Neural cell (in vitro differentiated cells): ENCODE measurements around the gene CXorf38. TPM values are rescaled to one million over a fixed set of nuclear protein-coding genes. Genes with fewer than 3 reads are reported as not detected.

Experiments used
- H2AFZ ChIP-seq: fragments of 200-600, 300-800 bp; sonication (generic), shearing (Covaris generic); 2 replicates; pipeline ENCODE4 v1.6.0; 2014; ENCODE audit warnings: low read depth, mild to moderate bottlenecking, antibody characterized with exemption, low read length, moderate library complexity
- H3F3A ChIP-seq: fragments of 200-600 bp; shearing (Covaris generic); 2 replicates; pipeline ENCODE4 v1.6.1; 2016; ENCODE audit warnings: mild to moderate bottlenecking, moderate library complexity, mixed read lengths, antibody characterized with exemption, low read length; ENCODE audit not compliant: insufficient read depth, poor library complexity, severe bottlenecking
- H3K27ac ChIP-seq: fragments of 200-600, 300-800 bp; sonication (generic), shearing (Covaris generic); 2 replicates; pipeline ENCODE4 v1.5.1; 2014; ENCODE audit warnings: mild to moderate bottlenecking, low read length, moderate library complexity
- H3K27me3 ChIP-seq: fragments of 300-800, 200-600 bp; sonication (generic), shearing (Covaris generic); 2 replicates; pipeline ENCODE4 v1.6.0; 2014; ENCODE audit warnings: mild to moderate bottlenecking, low read depth, low read length, moderate library complexity; ENCODE audit not compliant: insufficient read depth
- H3K36me3 ChIP-seq: fragments of 300-800, 200-600 bp; sonication (generic), shearing (Covaris generic); 2 replicates; pipeline ENCODE4 v1.5.1; 2014; ENCODE audit warnings: mild to moderate bottlenecking, antibody characterized with exemption, low read length, moderate library complexity; ENCODE audit not compliant: insufficient read depth
- H3K4me2 ChIP-seq: fragments of 300-800, 200-600 bp; sonication (generic), shearing (Covaris generic); 2 replicates; pipeline ENCODE4 v1.6.0; 2014; ENCODE audit warnings: mild to moderate bottlenecking, low read length
- H3K4me3 ChIP-seq: fragments of 300-800, 200-600 bp; sonication (generic), shearing (Covaris generic); 2 replicates; pipeline ENCODE4 v1.5.1; 2014; ENCODE audit warnings: mild to moderate bottlenecking, low read length, moderate library complexity
- H3K79me2 ChIP-seq: fragments of 200-600 bp; shearing (Covaris generic); replicated peaks from 2 replicates; pipeline ENCODE4 v1.6.0; 2014; ENCODE audit warnings: mild to moderate bottlenecking, low read length, moderate library complexity; ENCODE audit not compliant: insufficient read depth
- H3K9ac ChIP-seq: fragments of 300-800, 200-600 bp; sonication (generic), shearing (Covaris generic); 2 replicates; pipeline ENCODE4 v1.6.1; 2016; ENCODE audit warnings: mild to moderate bottlenecking, low read length, mixed read lengths
- H3K9me2 ChIP-seq: fragments of 200-600 bp; shearing (Covaris generic); 2 replicates; pipeline ENCODE4 v1.6.1; 2016; ENCODE audit warnings: mild to moderate bottlenecking, low read length, mixed read lengths; ENCODE audit not compliant: insufficient read depth
- H3K9me3 ChIP-seq: fragments of 200-600, 300-800 bp; sonication (generic), shearing (Covaris generic); 2 replicates; pipeline ENCODE4 v1.6.1; 2016; ENCODE audit warnings: mild to moderate bottlenecking, mixed run types, low read length, moderate library complexity, mixed read lengths
- H4K20me1 ChIP-seq: fragments of 200-600 bp; shearing (Covaris generic); 2 replicates; pipeline ENCODE4 v1.6.1; 2016; ENCODE audit warnings: mild to moderate bottlenecking, mixed run types; ENCODE audit not compliant: insufficient read depth
- CTCF ChIP-seq: fragments of 450-650 bp; IDR thresholded peaks from 2 replicates; pipeline ENCODE4 v1.5.1; 2014; ENCODE audit warnings: antibody characterized with exemption, mild to moderate bottlenecking, moderate library complexity; ENCODE audit not compliant: poor library complexity, severe bottlenecking
- EP300 ChIP-seq: fragments of 450-650 bp; conservative IDR thresholded peaks from 2 replicates; pipeline ENCODE4 v1.6.1; 2014; ENCODE audit warnings: antibody characterized with exemption, mild to moderate bottlenecking, moderate library complexity; ENCODE audit not compliant: poor library complexity, severe bottlenecking
- EZH2 ChIP-seq: fragments of 200-600, 300-800 bp; shearing (Covaris generic), sonication (generic); IDR thresholded peaks from 2 replicates; pipeline ENCODE4 v1.6.1; 2014; ENCODE audit warnings: antibody characterized with exemption, low read length, borderline replicate concordance, mild to moderate bottlenecking; ENCODE audit not compliant: insufficient read depth, poor library complexity, severe bottlenecking
- MXI1 ChIP-seq: fragments of 450-650 bp; conservative IDR thresholded peaks from 2 replicates; pipeline ENCODE4 v1.6.1; 2014; ENCODE audit warnings: antibody characterized with exemption, mild to moderate bottlenecking; ENCODE audit not compliant: poor library complexity, severe bottlenecking
- POLR2AphosphoS5 ChIP-seq: IDR thresholded peaks from 2 replicates; pipeline ENCODE4 v1.6.1; 2012
- RAD21 ChIP-seq: fragments of 450-650 bp; conservative IDR thresholded peaks from 2 replicates; pipeline ENCODE4 v1.6.1; 2014; ENCODE audit warnings: antibody characterized with exemption, mild to moderate bottlenecking, moderate library complexity
- REST ChIP-seq: IDR thresholded peaks from 2 replicates; pipeline ENCODE4 v1.6.1; 2012; ENCODE audit warnings: borderline replicate concordance
- SMC3 ChIP-seq: fragments of 450-650 bp; conservative IDR thresholded peaks from 2 replicates; pipeline ENCODE4 v1.6.1; 2014; ENCODE audit warnings: antibody characterized with exemption, mild to moderate bottlenecking, moderate library complexity; ENCODE audit not compliant: poor library complexity
- TAF1 ChIP-seq: IDR thresholded peaks from 2 replicates; pipeline ENCODE4 v1.6.1; 2012; ENCODE audit warnings: low read depth
- polyA plus RNA-seq: library from polyadenylated mRNA; depleted of rRNA; stranded (reverse); fragments of >200 nt; gene quantifications from 2 replicates; pipeline ENCODE4 v1.2.3, GENCODE V29; 2014

Gene CXorf38
- polyA plus RNA-seq, 1 donor from 2014 or later: 10.3 TPM

GRCh38 chrX:40653535-40653934 lies 6.2 kb upstream of the CXorf38 start:
- no peaks in the 10 kb centered on the region for H3K9me2 ChIP-seq
- H2AFZ ChIP-seq: no peak overlapping the region
- no peak for TF ChIP-seq MXI1
- no peaks in the 10 kb centered on the region for H3K9me3 ChIP-seq
- H3F3A ChIP-seq: no peaks in the 10 kb centered on the region
- H3K79me2 ChIP-seq: no peaks in the 10 kb centered on the region
- H4K20me1 ChIP-seq: no peaks in the 10 kb centered on the region
- H3K27me3 ChIP-seq: no peaks in the 10 kb centered on the region
- H3K4me2 ChIP-seq: no peak overlapping the region
- H3K27ac ChIP-seq: no peak overlapping the region
- H3K36me3 ChIP-seq: no peaks in the 10 kb centered on the region
- no peak overlapping the region for H3K9ac ChIP-seq
- no peak overlapping the region for H3K4me3 ChIP-seq

GRCh38 chrX:40652664-40653063 lies 5.3 kb upstream of the CXorf38 start:
- no peak overlapping the region for H3K27ac ChIP-seq
- TF ChIP-seq SMC3: no peak
- no peak for TF ChIP-seq REST
- TF ChIP-seq TAF1: no peak
- TF ChIP-seq RAD21: no peak
- no peak for TF ChIP-seq MXI1
- no peak for TF ChIP-seq POLR2AphosphoS5
- TF ChIP-seq CTCF: no peak
- no peak for TF ChIP-seq EP300
- TF ChIP-seq EZH2: no peak
- H3F3A ChIP-seq: no peaks in the 10 kb centered on the region
- H3K9ac ChIP-seq: no peak overlapping the region
- no peak overlapping the region for H3K4me3 ChIP-seq
- H4K20me1 ChIP-seq: no peaks in the 10 kb centered on the region
- H3K4me2 ChIP-seq: no peak overlapping the region
- no peaks in the 10 kb centered on the region for H3K27me3 ChIP-seq
- H3K9me3 ChIP-seq: no peaks in the 10 kb centered on the region
- no peaks in the 10 kb centered on the region for H3K9me2 ChIP-seq
- no peaks in the 10 kb centered on the region for H3K79me2 ChIP-seq
- no peak overlapping the region for H2AFZ ChIP-seq
- no peaks in the 10 kb centered on the region for H3K36me3 ChIP-seq

- TF ChIP-seq RAD21 (peak; percentile 79), CTCF (peak; percentile 72), SMC3 (peak; percentile 77), TAF1 (no peak)
- Histone ChIP-seq H3K27me3 (no peaks in the 10 kb centered on the region), H3K27ac (no peak overlapping the region), H3K4me2 (no peak overlapping the region), H3K9ac (no peak overlapping the region), H3K9me3 (no peaks in the 10 kb centered on the region), H3K4me3 (no peak overlapping the region), H3K9me2 (no peaks in the 10 kb centered on the region), H3F3A (no peaks in the 10 kb centered on the region), H2AFZ (no peak overlapping the region), H4K20me1 (no peaks in the 10 kb centered on the region), H3K36me3 (no peaks in the 10 kb centered on the region), H3K79me2 (no peaks in the 10 kb centered on the region)
These were observed 4.4 kb upstream of the CXorf38 start for GRCh38 chrX:40651620-40652223.
